Measurements from ENCODE around the gene ZCCHC3. TPM values are rescaled to one million over a fixed set of nuclear protein-coding genes. Genes with fewer than 3 reads are reported as not detected.

The ZCCHC3 gene
- total RNA-seq, 4 donors from 2014 or later: 6.5 to 13.4 (median 10.5) TPM

- TF ChIP-seq CTCF (IDR thresholded peaks at IDR 0.05; ENCODE audit: low read depth): no peak
These were observed 19.1 kb downstream of the ZCCHC3 start for GRCh38 chr20:316316-317068.

- no peak for TF ChIP-seq CTCF (IDR thresholded peaks at IDR 0.05; ENCODE audit: low read depth)
These were observed 27.0 kb downstream of the ZCCHC3 start for GRCh38 chr20:324177-325044.

GRCh38 chr20:325045-325888 is 27.9 kb downstream of the ZCCHC3 start, which contains the start of gene SOX12:
Gene SOX12 (plus strand): TSS chr20:325552. CDS start chr20:325925, 373 bp downstream.
- TF ChIP-seq CTCF (IDR thresholded peaks at IDR 0.05; ENCODE audit: low read depth): no peak

- TF ChIP-seq CTCF (IDR thresholded peaks at IDR 0.05; ENCODE audit: low read depth): no peak
These were observed 28.7 kb downstream of the ZCCHC3 start for GRCh38 chr20:325889-326644.

- no peak for TF ChIP-seq CTCF (IDR thresholded peaks at IDR 0.05; ENCODE audit: low read depth)
These were observed 29.3 kb downstream of the ZCCHC3 start for GRCh38 chr20:326645-327185.

- no peak for TF ChIP-seq CTCF (IDR thresholded peaks at IDR 0.05; ENCODE audit: low read depth)
These were observed 30.0 kb downstream of the ZCCHC3 start for GRCh38 chr20:327186-328026.

All from subcutaneous adipose tissue (tissue), 4 donors.